Mesothelial cell of epicardium (in vitro differentiated cells): Measurements from ENCODE around the gene NAIF1. TPM values are rescaled to one million over a fixed set of nuclear protein-coding genes. Genes with fewer than 3 reads are reported as not detected.

Source experiments
- DNase-seq, 2 experiments: peaks; one replicate each; pipeline ENCODE4 v3.0.0; 2021; ENCODE audit warnings: low spot score in 2 of 2; ENCODE audit not compliant: unreplicated experiment in 2 of 2
- H3K27ac Mint-ChIP-seq: 2 replicates; pipeline ENCODE4 v1.8.0; 2021; ENCODE audit warnings: mixed read lengths
- H3K27me3 Mint-ChIP-seq: 2 replicates; pipeline ENCODE4 v1.8.0; 2021; ENCODE audit warnings: low read depth, mixed read lengths
- H3K36me3 Mint-ChIP-seq: 2 replicates; pipeline ENCODE4 v1.8.0; 2021; ENCODE audit warnings: mixed read lengths
- H3K4me1 Mint-ChIP-seq: 2 replicates; pipeline ENCODE4 v1.8.0; 2021; ENCODE audit warnings: mixed read lengths
- H3K4me3 Mint-ChIP-seq: 2 replicates; pipeline ENCODE4 v1.8.0; 2021; ENCODE audit warnings: mild to moderate bottlenecking, moderate library complexity, mixed read lengths
- H3K9me3 Mint-ChIP-seq: 2 replicates; pipeline ENCODE4 v1.8.0; 2021; ENCODE audit warnings: mixed read lengths
- total RNA-seq: library from RNA; stranded (reverse); gene quantifications from 3 replicates; pipeline ENCODE4 v1.2.1, GENCODE V29; 2021
- TF ChIP-seq, protein P1 (sequence below): fragments of 200-600 bp; sonication (generic); IDR thresholded peaks from one replicate; pipeline ENCODE4 v1.5.0; 2021; ENCODE audit warnings: antibody characterized with exemption; ENCODE audit not compliant: unreplicated experiment

NAIF1 gene
- total RNA-seq, 1 donor from 2014 or later = 9.2 TPM

- DNase-seq = no peak
- Mint-ChIP-seq H3K4me1 (peaks cover 43% of the 10 kb centered on the region), H3K27ac (peak overlapping the region; percentile 68), H3K4me3 (no peak overlapping the region), H3K27me3 (no peaks in the 10 kb centered on the region), H3K36me3 (no peaks in the 10 kb centered on the region), H3K9me3 (no peaks in the 10 kb centered on the region)
- TF ChIP-seq, protein P1, sequence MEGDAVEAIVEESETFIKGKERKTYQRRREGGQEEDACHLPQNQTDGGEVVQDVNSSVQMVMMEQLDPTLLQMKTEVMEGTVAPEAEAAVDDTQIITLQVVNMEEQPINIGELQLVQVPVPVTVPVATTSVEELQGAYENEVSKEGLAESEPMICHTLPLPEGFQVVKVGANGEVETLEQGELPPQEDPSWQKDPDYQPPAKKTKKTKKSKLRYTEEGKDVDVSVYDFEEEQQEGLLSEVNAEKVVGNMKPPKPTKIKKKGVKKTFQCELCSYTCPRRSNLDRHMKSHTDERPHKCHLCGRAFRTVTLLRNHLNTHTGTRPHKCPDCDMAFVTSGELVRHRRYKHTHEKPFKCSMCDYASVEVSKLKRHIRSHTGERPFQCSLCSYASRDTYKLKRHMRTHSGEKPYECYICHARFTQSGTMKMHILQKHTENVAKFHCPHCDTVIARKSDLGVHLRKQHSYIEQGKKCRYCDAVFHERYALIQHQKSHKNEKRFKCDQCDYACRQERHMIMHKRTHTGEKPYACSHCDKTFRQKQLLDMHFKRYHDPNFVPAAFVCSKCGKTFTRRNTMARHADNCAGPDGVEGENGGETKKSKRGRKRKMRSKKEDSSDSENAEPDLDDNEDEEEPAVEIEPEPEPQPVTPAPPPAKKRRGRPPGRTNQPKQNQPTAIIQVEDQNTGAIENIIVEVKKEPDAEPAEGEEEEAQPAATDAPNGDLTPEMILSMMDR = no peak
These were observed 3.8 kb upstream of the NAIF1 start for GRCh38 chr9:128070874-128071273.

GRCh38 chr9:128068386-128069205, 1.5 kb upstream of the NAIF1 start:
- H3K36me3 Mint-ChIP-seq = peaks cover 2% of the 10 kb centered on the region
- H3K9me3 Mint-ChIP-seq = no peaks in the 10 kb centered on the region
- DNase-seq = no peak
- H3K27me3 Mint-ChIP-seq = no peaks in the 10 kb centered on the region
- peak overlapping the region; percentile 91 for H3K27ac Mint-ChIP-seq
- TF ChIP-seq, protein P1 = no peak
- H3K4me3 Mint-ChIP-seq = peak overlapping the region; percentile 76
- H3K4me1 Mint-ChIP-seq = peaks cover 46% of the 10 kb centered on the region

DNA sequence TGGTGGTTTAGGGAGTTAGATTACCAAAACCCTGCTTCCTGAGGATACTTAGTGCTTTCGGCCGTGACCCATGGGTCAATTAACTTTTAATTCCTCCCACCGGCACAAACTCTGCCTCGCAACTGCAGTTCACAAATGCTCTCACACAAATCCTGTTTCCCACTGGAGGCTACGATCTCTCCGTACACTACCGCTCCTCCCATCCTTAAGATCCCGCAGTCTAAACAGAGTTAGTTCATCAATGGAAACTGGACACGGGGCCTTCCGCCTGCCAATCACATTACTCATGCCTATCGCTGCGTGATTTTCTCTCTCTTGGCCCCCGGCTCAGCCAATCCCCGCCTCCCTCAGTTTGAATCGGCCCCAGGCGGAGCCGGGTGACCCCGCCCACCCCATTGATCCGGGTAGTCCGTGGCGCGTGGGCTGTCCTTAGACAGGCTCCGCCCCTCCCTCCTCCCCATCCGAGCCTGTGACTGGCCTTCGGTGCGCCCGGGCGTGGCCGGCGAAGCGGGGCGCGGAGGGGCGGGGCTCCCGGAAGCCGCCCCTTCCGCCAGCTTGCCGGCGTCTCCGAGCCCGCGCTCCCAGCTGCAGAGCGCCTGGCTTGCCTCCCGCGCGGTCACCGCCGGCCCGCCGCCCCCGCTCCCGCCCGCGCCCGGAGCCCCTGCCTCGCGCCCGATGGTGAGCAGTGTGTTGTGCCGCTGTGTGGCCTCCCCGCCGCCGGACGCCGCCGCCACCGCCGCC, 695 bp upstream of the NAIF1 start, which contains the start of gene SLC25A25:
Gene SLC25A25, plus strand, starts transcription at position 588 of the 741 bp plus-strand sequence. Its CDS starts 88 bp downstream, at position 676.
- peaks cover 6% of the 10 kb centered on the region for H3K36me3 Mint-ChIP-seq
- no peaks in the 10 kb centered on the region for H3K27me3 Mint-ChIP-seq
- peak; percentile 99 to 100 for DNase-seq
- peaks cover 38% of the 10 kb centered on the region for H3K4me1 Mint-ChIP-seq
- TF ChIP-seq, protein P1 = no peak
- peak within 1 kb of the TSS; percentile 91 for H3K27ac Mint-ChIP-seq
- H3K4me3 Mint-ChIP-seq = peak within 1 kb of the TSS; percentile 76
- no peaks in the 10 kb centered on the region for H3K9me3 Mint-ChIP-seq

DNA sequence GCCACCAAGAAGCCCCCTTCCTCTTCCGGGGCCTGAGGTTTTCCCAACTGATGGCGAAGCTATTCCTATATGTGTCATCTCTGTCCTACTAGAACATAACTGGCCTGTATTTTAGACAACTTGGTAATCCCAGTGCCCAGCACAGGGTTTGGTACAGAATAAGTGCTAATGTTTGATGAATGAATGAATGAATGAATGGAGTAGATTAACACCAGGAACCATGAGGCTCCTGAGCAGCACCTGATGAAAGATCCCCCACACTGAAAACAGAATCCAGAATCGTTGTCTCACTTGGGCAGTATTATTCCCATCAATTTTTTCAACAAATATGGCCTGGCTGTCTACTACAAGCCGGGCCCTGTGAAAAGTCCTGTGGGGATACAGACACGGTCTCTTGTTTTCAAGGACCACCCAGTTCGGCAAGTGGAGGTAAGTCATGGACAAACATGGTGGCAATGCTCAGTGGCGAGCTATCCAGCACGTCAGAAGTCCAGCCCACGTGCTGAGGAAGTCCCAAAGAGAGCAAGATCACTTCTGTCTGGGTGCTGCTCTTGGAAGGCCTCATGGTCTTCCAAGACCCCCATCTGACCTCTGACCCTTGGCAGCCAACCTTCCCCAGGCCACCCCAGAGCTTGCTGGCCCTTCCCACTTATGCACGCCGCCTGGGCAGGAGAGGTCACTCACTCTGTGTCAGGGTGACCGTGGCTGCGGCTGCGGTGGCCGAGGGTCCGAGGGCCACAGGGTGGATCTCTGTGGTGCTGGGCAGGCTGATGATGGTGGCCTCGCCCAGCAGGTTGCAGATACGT, 1.0 kb downstream of the NAIF1 start:
- Mint-ChIP-seq H3K4me1 (peaks cover 24% of the 10 kb centered on the region), H3K4me3 (peak overlapping the region; percentile 35), H3K9me3 (no peaks in the 10 kb centered on the region), H3K27me3 (no peaks in the 10 kb centered on the region), H3K27ac (peak overlapping the region; percentile 48), H3K36me3 (peaks cover 13% of the 10 kb centered on the region)
- no peak for DNase-seq
- TF ChIP-seq, protein P1 = no peak
